GM23248 (cell line): Measurements from ENCODE around the gene FUBP3. TPM values are rescaled to one million over a fixed set of nuclear protein-coding genes. Genes with fewer than 3 reads are reported as not detected.

Experiments
- DNase-seq: peaks from one replicate; pipeline ENCODE4 v3.0.0-alpha.2; 2015
- H2AFZ ChIP-seq: fragments of 200-600 bp; sonication (generic); 2 replicates; pipeline ENCODE4 v1.6.1; 2016; ENCODE audit warnings: antibody characterized with exemption
- H3F3A ChIP-seq: fragments of 200-600 bp; sonication (generic); 2 replicates; pipeline ENCODE4 v1.6.1; 2016; ENCODE audit warnings: mild to moderate bottlenecking, antibody characterized with exemption, mixed run types; ENCODE audit not compliant: insufficient read depth
- H3K27ac ChIP-seq: fragments of 200-600 bp; sonication (generic); 2 replicates; pipeline ENCODE4 v1.5.1; 2016; ENCODE audit warnings: mild to moderate bottlenecking
- H3K27me3 ChIP-seq: fragments of 200-600 bp; sonication (generic); replicated peaks from 2 replicates; pipeline ENCODE4 v1.6.1; 2016; ENCODE audit warnings: mild to moderate bottlenecking; ENCODE audit not compliant: insufficient read depth
- H3K36me3 ChIP-seq: fragments of 200-600 bp; sonication (generic); 2 replicates; pipeline ENCODE4 v1.6.1; 2016; ENCODE audit warnings: low read depth, mild to moderate bottlenecking
- H3K4me1 ChIP-seq: fragments of 200-600 bp; sonication (generic); 2 replicates; pipeline ENCODE4 v1.6.1; 2016; ENCODE audit warnings: mild to moderate bottlenecking; ENCODE audit not compliant: insufficient read depth
- H3K4me2 ChIP-seq: fragments of 200-600 bp; sonication (generic); one replicate; pipeline ENCODE4 v1.6.1; 2016; ENCODE audit warnings: mild to moderate bottlenecking; ENCODE audit not compliant: unreplicated experiment
- H3K4me3 ChIP-seq: fragments of 200-600 bp; sonication (generic); 2 replicates; pipeline ENCODE4 v1.5.1; 2016; ENCODE audit warnings: mild to moderate bottlenecking
- H3K79me2 ChIP-seq: fragments of 200-600 bp; sonication (generic); 2 replicates; pipeline ENCODE4 v1.6.1; 2016; ENCODE audit warnings: mild to moderate bottlenecking; ENCODE audit not compliant: insufficient read depth
- H3K9ac ChIP-seq: fragments of 200-600 bp; sonication (generic); 2 replicates; pipeline ENCODE4 v1.6.1; 2016; ENCODE audit warnings: mild to moderate bottlenecking
- H3K9me2 ChIP-seq: fragments of 200-600 bp; sonication (generic); 2 replicates; pipeline ENCODE4 v1.6.1; 2016; ENCODE audit warnings: mixed run types, mild to moderate bottlenecking, moderate library complexity; ENCODE audit not compliant: insufficient read depth
- H3K9me3 ChIP-seq: fragments of 200-600 bp; sonication (generic); one replicate; pipeline ENCODE4 v1.6.1; 2017; ENCODE audit warnings: low read depth
- H4K20me1 ChIP-seq: fragments of 200-600 bp; sonication (generic); 2 replicates; pipeline ENCODE4 v1.6.0; 2016; ENCODE audit not compliant: insufficient read depth
- EZH2 ChIP-seq: fragments of 200-600 bp; sonication (generic); IDR thresholded peaks from 2 replicates; pipeline ENCODE4 v1.6.1; 2018; ENCODE audit warnings: antibody characterized with exemption, mild to moderate bottlenecking; ENCODE audit not compliant: insufficient read depth, poor library complexity, severe bottlenecking
- EZH2phosphoT487 ChIP-seq: fragments of 200-600 bp; sonication (generic); IDR thresholded peaks from 2 replicates; pipeline ENCODE4 v1.6.1; 2018; ENCODE audit warnings: antibody characterized with exemption, moderate library complexity, mild to moderate bottlenecking, low read depth; ENCODE audit not compliant: insufficient read depth
- WGBS, 2 experiments: methylation state at CpG; one replicate each; pipeline ENCODE4 v1.1.6; 2015 to 2017; ENCODE audit warnings: low lambda C conversion rate in 2 of 2, low coverage in 1 of 2; ENCODE audit errors: missing lambda C conversion rate in 2 of 2; 5-methylcytosine and 5-hydroxymethylcytosine counted together
- in situ Hi-C: fragments of 300-500 bp; cut with MboI; formaldehyde crosslinking; loops from 2 replicates; pipeline ENCODE4 v1.15.0; 2020
- polyA plus RNA-seq: library from polyadenylated mRNA; unstranded; fragments of >200 nt; fragmentation: Nextera tagmentation; extraction: Ambion mirVana; gene quantifications from 2 replicates; pipeline ENCODE4 v1.2.1, GENCODE V29; 2016
- total RNA-seq: library from RNA; depleted of rRNA; stranded (reverse); fragments of >200 nt; shearing (Covaris generic); gene quantifications from 2 replicates; pipeline ENCODE4 v1.2.3, GENCODE V29; 2014

The FUBP3 gene
- total and polyA plus RNA-seq, 2 experiments from 2014 or later = 53.5 to 55.8 TPM

DNA sequence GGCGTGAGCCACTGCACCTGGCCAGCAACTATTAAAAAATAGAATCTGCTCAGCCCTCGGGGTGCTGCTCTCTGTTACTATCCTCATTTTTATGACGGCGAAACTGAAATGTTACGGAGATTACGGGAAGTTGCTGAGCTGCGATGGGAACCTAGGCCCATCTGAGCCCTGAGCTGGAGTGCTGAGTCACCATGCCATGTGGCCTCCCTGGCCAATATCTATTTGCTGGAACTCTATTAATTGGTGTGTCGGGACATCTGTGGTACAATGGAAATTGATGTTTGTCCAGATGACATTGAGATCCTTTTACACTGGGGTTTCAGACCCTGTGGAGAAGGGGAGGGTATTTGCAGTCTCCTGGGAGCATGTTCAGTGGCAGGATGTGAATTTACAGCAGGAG is 93.1 kb downstream of the FUBP3 start:
- 0 out of 2 replicates have a peak, but pooled peaks cover 3% of the 10 kb centered on the region for H3K27me3 ChIP-seq
- no peaks in the 10 kb centered on the region for H3K4me1 ChIP-seq
- H3K4me3 ChIP-seq = no peak overlapping the region
- TF ChIP-seq EZH2 (no peak), EZH2phosphoT487 (no peak)
- H3K79me2 ChIP-seq = no peaks in the 10 kb centered on the region
- no peak for DNase-seq
- H3K27ac ChIP-seq = no peak overlapping the region
- no peaks in the 10 kb centered on the region for H3K9me2 ChIP-seq
- 86 to 88% methylated on average over 8 of the region's 8 CpGs for WGBS, 2 experiments
- H3K4me2 ChIP-seq = no peak overlapping the region
- no peaks in the 10 kb centered on the region for H3F3A ChIP-seq
- H2AFZ ChIP-seq = no peak overlapping the region
- no peaks in the 10 kb centered on the region for H3K36me3 ChIP-seq
- no peaks in the 10 kb centered on the region for H4K20me1 ChIP-seq
- in situ Hi-C loops = no loop called here
- H3K9ac ChIP-seq = no peak overlapping the region
- H3K9me3 ChIP-seq = no peaks in the 10 kb centered on the region

DNA sequence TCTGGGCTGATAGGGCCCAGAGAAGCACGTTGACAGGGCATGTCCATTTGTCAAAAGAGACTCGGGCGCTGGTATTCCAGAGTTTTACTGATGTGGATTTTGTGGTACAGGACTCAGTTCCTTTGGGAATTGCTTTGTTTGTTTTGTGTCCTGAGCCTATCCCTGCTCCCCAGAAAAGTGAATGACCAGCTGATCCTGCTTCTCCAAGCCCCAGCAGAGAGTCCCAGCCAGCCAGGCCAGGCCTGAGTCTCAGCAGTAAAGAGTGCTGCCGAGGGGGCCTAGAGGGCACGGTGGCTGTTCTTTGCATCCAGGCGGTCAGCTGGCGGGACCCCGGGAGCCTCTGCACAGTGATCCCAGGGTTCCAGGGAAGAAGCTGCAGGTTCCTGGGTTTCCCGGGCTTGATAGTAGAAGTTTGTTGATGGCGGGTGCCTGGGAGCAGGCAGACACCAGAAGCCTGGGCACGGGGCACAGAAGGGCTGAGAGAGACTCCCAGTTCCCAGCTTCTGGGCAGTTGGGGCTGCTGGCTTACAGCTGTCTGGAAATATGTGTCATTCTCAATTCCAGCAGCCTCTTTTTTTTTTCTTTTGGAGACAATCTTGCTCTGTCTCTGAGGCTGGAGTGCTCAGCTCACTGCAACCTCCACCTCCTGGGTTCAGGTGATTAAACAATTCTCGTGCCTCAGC is 93.7 kb downstream of the FUBP3 start:
- Histone ChIP-seq H3K9ac (no peak overlapping the region), H3K9me3 (no peaks in the 10 kb centered on the region), H4K20me1 (no peaks in the 10 kb centered on the region), H3F3A (no peaks in the 10 kb centered on the region), H3K9me2 (no peaks in the 10 kb centered on the region), H3K36me3 (no peaks in the 10 kb centered on the region), H3K79me2 (no peaks in the 10 kb centered on the region), H2AFZ (no peak overlapping the region), H3K27ac (no peak overlapping the region), H3K4me2 (no peak overlapping the region), H3K27me3 (no peaks in the 10 kb centered on the region), H3K4me1 (no peaks in the 10 kb centered on the region), H3K4me3 (no peak overlapping the region)
- 83 to 84% methylated on average over 12 of the region's 12 CpGs for WGBS, 2 experiments
- no peak for DNase-seq
- in situ Hi-C loops = no loop called here
- no peak for TF ChIP-seq EZH2

DNA sequence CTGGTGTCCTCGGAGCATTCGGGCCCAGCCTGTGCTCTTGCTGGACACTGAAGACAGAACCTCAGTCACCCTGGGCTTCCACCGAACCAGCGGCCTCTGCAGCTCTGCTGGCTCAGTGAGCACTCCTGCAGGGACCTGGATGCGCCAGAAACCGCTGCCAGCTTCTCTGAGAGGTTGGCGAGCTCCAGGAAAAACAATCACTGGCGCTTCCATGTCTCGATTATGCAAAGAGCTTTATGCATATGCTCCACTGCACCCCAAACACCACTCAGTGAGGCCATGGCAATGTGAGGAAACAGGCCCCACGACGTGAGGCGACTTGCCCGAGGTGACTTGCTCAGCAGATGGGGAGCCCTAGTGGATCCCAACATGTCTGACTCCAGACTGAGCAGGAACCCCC is 96.0 kb downstream of the FUBP3 start:
- Histone ChIP-seq H3K9ac (no peak overlapping the region), H4K20me1 (no peaks in the 10 kb centered on the region), H3K27ac (no peak overlapping the region), H3K4me3 (no peak overlapping the region), H3K4me1 (no peaks in the 10 kb centered on the region), H3F3A (no peaks in the 10 kb centered on the region), H3K36me3 (no peaks in the 10 kb centered on the region), H3K9me3 (no peaks in the 10 kb centered on the region), H3K79me2 (no peaks in the 10 kb centered on the region), H3K27me3 (no peaks in the 10 kb centered on the region), H2AFZ (no peak overlapping the region), H3K4me2 (no peak overlapping the region), H3K9me2 (no peaks in the 10 kb centered on the region)
- in situ Hi-C loops = loop anchor here (25.0 kb wide), 1 partner anchor 563 kb away; no protein-coding TSS in a partner anchor
- TF ChIP-seq EZH2 (no peak), EZH2phosphoT487 (no peak)
- 83 to 89% methylated on average over 13 of the region's 13 CpGs for WGBS, 2 experiments
- DNase-seq = no peak

DNA sequence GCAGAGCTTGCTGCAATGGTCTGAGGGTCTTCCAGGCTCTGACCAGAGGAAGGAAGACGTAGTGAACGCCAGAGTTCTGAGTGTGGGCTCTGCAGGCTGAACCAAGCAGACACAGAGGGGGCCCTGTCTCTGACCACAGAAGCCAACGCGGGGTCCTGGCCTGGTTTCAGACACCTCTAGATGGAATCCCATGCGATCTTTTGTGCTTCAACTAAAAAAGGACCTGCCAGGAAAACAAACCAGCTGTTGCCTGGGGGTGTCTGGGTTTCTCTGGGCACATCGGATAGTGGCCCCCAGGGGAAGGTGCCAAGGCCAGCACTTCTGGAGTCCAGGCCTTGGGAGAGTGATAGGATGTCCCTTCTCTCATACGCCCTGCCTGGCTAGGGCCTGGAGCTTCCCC is 97.9 kb downstream of the FUBP3 start:
- 72 to 84% methylated on average over 7 of the region's 7 CpGs for WGBS, 2 experiments
- in situ Hi-C loops = loop anchor here (25.0 kb wide), 1 partner anchor 565 kb away; no protein-coding TSS in a partner anchor
- H3K9me3 ChIP-seq = no peaks in the 10 kb centered on the region

More for the DNA sequence above, 97.9 kb downstream of the FUBP3 start:
- Histone ChIP-seq H3F3A (no peaks in the 10 kb centered on the region), H3K79me2 (no peaks in the 10 kb centered on the region), H3K4me2 (no peak overlapping the region), H3K9ac (no peak overlapping the region), H3K4me1 (no peaks in the 10 kb centered on the region), H3K27ac (no peak overlapping the region), H3K27me3 (no peaks in the 10 kb centered on the region), H2AFZ (no peak overlapping the region), H3K36me3 (no peaks in the 10 kb centered on the region), H3K9me2 (no peaks in the 10 kb centered on the region), H4K20me1 (no peaks in the 10 kb centered on the region), H3K4me3 (no peak overlapping the region)
- no peak for DNase-seq
- TF ChIP-seq EZH2phosphoT487 (no peak), EZH2 (no peak)
